ENCODE measurements around the gene KLHL35.
"Not testable (repeated sequence)": the region's sequence is repeated elsewhere in the genome, so short reads cannot be mapped to it uniquely, and the experiment has no call there.

Gene KLHL35

GRCh38 chr11:75427181-75427580 is 5.8 kb downstream of the KLHL35 start:
- in situ Hi-C loops (cut with MboI; ENCODE audit: low sequenced_read_pairs) = no loop called here

DNA sequence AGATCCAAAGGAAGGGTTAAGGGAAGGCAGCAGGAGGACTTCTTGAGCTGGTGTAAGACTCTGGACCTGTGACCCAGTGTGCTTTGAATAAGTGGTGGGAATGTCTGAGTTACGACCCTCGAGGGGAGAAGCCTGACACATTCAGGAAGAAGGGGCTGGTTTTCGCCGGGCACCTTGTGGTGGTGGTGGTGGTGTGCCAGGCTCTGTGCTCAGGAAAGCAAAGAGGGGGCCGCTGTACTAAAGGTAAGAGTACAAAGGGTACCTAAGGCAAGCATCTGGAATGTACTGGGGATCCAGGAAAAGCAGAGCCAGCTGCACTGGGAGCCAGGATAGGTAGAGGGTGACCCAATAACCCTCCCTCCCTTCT is 6.3 kb downstream of the KLHL35 start:
- in situ Hi-C loops (cut with MboI; ENCODE audit: low sequenced_read_pairs) = no loop called here

- in situ Hi-C loops (cut with MboI; ENCODE audit: low sequenced_read_pairs) = no loop called here
These were observed 7.6 kb downstream of the KLHL35 start for GRCh38 chr11:75425422-75425821.

GRCh38 chr11:75424396-75424795 is 8.6 kb downstream of the KLHL35 start:
- in situ Hi-C loops (cut with MboI; ENCODE audit: low sequenced_read_pairs) = no loop called here

DNA sequence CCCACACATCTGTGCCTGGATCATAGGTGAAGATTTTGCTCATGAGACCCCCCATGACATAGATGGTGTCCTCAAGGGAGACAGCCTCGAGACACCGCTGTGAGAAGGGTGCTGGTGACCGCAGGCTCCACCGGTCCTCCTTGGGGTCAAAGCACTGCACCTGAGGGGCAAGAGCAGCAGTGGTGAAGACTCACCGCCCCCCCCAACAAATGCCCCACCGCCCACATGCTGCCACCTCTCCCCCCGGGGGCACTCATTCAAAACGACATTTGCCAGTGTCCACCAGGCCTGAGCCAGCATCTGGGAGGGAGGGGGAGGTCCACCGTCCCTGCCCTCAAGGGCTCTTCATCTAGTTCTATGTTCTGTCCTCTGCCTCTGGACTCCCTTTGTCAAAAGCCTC is 9.3 kb downstream of the KLHL35 start:
- in situ Hi-C loops (cut with MboI; ENCODE audit: low sequenced_read_pairs) = no loop called here

- in situ Hi-C loops (cut with MboI; ENCODE audit: low sequenced_read_pairs) = no loop called here
These were observed 10.5 kb downstream of the KLHL35 start for GRCh38 chr11:75422248-75423231.

GRCh38 chr11:75421902-75422247 is 11.1 kb downstream of the KLHL35 start:
- in situ Hi-C loops (cut with MboI; ENCODE audit: low sequenced_read_pairs) = no loop called here

DNA sequence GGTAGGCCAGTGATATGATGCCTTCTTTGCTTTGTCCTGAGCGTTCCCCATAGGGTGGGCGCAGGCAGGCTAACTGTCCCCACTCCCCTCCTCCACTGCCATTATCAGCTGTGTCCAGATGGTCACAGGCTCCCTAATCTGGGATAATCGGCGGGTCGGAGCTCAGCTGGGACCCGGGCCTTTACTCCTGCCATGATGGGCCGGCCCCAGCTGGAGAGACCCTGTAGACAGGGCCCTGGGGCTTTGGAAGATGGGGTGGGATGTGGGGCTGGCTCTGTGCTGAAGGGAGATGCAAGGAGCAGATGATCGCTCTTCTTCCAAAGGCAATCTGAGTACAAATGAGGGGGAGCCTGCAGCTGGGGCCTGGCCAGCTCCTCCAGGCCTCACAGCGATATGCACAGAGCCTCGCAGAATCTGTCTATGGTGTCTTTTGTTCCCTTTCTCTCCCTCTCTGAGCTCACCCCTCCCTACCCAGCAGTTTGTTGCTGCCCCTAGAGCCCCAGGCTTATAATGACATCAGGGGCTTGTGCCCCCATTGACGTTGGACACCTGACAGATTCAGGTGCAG is 11.9 kb downstream of the KLHL35 start:
- in situ Hi-C loops (cut with MboI; ENCODE audit: low sequenced_read_pairs) = no loop called here

- in situ Hi-C loops (cut with MboI; ENCODE audit: low sequenced_read_pairs) = no loop called here
These were observed 12.6 kb downstream of the KLHL35 start for GRCh38 chr11:75420224-75421034.

DNA sequence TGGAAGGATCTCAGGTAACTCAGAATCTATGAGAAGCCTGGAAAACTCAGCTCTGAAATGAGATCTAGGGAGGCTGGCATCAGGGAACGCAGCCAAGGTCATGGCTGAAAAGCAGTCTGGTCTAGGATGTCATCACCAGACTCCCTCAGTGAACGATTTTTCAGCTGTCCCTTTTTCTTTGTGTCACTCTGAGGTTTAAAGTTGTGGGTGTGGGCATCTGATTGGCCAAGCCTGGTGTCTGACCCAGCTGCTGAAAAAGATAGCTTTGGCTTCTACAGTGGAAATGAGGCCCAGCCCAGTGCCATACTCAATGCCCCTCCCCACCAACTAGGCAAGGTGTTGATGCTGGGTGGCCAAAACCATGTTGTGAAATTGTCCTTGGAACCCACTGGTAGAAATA is 19.1 kb downstream of the KLHL35 start:
- in situ Hi-C loops (cut with MboI; ENCODE audit: low sequenced_read_pairs) = no loop called here

GRCh38 chr11:75413146-75413545 is 19.9 kb downstream of the KLHL35 start:
- in situ Hi-C loops (cut with MboI; ENCODE audit: low sequenced_read_pairs) = not testable (repeated sequence)

DNA sequence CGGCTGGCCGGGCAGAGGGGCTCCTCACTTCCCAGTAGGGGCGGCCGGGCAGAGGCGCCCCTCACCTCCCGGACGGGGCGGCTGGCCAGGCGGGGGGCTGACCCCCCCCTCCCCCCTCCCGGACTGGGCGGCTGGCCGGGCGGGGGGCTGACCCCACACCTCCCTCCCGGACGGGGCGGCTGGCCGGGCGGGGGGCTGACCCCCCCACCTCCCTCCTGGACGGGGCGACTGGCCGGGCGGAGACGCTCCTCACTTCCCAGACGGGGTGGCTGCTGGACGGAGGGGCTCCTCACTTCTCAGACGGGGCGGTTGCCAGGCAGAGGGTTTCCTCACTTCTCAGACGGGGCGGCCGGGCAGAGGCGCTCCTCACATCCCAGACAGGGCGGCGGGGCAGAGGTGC is 23.0 kb downstream of the KLHL35 start:
- in situ Hi-C loops (cut with MboI; ENCODE audit: low sequenced_read_pairs) = not testable (repeated sequence)

GRCh38 chr11:75408957-75409219 is 24.1 kb downstream of the KLHL35 start:
- in situ Hi-C loops (cut with MboI; ENCODE audit: low sequenced_read_pairs) = no loop called here

- in situ Hi-C loops (cut with MboI; ENCODE audit: low sequenced_read_pairs) = no loop called here
These were observed 26.6 kb downstream of the KLHL35 start for GRCh38 chr11:75406338-75406777.

GRCh38 chr11:75403983-75404658 is 28.9 kb downstream of the KLHL35 start:
- in situ Hi-C loops (cut with MboI; ENCODE audit: low sequenced_read_pairs) = no loop called here

DNA sequence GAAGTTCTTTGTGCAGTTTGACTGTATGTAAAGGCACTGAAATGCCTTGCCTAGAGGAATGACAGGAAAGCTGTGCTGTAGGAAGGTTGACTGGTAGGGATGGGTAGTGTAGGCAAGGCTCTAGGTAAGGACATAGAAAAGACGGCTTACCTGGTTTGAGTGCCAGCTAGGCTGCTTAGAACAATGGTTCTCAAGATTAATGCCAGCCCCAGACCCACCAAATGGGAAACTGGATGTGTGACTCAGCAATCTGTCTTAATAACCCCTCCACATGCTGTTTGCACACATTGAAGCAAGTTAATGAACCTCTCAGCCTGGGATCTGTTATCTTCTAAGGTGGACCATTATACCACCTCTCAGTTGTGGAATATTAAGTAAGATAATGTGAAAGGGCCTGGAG is 30.0 kb downstream of the KLHL35 start:
- in situ Hi-C loops (cut with MboI; ENCODE audit: low sequenced_read_pairs) = no loop called here

- in situ Hi-C loops (cut with MboI; ENCODE audit: low sequenced_read_pairs) = no loop called here
These were observed 30.8 kb downstream of the KLHL35 start for GRCh38 chr11:75402002-75402773.

DNA sequence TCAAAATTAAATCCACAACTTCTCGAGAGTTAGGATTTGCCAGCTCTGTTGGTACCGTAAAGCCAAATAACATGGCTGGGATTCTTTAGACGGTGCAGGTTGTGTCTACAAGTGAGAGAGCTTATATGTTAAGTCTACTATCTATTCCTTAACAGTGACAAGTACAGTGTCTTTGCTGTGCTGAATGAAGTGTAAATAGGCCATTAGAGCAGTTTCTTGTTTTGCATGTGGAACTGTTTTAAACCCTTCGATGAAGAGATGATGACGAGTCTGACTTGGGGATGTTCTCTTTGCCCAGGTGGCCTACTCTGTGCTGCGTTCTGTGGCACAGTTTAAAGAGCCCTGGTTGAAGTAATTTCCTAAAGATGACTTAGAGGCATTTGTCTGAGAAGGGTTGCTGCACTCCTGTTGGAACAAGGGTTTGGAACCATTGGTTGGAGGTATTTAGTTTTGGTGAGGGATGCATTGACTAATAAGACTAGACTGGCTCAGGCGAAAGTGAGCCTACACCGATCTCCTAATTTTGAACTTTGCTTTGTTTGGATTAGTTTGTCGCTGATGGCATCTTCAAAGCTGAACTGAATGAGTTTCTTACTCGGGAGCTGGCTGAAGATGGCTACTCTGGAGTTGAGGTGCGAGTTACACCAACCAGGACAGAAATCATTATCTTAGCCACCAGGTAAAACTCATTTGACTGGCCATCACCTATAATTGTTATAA is 32.7 kb downstream of the KLHL35 start:
- in situ Hi-C loops (cut with MboI; ENCODE audit: low sequenced_read_pairs) = no loop called here

DNA sequence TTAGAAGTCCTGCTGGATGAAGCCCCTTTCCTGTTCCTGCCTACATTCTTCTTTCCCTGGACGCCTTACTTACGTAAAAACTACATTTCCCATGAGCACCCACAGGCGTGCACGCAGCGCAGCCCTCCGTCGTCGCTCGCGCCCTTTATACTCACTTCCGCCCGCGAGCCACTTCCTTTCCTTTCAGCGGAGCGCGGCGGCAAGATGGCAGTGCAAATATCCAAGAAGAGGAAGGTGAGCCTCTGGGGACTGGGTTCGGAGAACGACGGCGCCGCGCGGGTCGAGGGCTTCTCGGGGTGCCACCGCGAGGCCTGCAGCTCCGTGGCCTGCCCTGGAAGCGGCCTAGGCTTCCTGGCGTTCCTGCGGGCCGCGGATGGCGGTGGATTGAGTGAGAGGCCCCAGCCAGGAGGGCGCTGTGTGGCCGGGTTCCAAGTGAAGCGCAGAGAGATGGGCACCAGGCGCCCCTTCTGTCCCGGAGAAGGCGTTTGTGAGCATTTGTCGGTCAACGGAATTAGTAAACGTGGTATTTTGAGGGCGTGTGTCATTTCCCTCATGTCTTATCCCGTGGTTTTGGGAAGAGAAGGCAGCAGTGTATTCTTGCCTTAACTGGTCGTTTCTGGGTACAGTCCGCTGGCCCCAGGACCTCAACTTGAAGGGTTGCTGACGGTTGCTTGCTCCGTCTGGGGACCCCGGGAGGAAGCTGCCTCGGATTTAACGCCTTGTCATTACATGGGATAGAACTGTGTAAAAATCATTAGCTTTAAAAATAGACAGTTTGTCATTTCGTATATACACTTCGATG is 33.5 kb downstream of the KLHL35 start, which contains the start of gene RPS3:
Gene RPS3 (plus strand): TSS at position 175 of the 802 bp plus-strand sequence. CDS start 30 bp downstream, at position 205.
- in situ Hi-C loops (cut with MboI; ENCODE audit: low sequenced_read_pairs) = no loop called here

Measured in HL-60/S4 (cell line).